Spleen (tissue), 11 donors: ENCODE data around the gene E2F3. TPM values are rescaled to one million over a fixed set of nuclear protein-coding genes. Genes with fewer than 3 reads are reported as not detected.

Experiments used
- DNase-seq: peaks from one replicate; pipeline ENCODE4 v3.0.0-alpha.2; 2020
- H3K27ac ChIP-seq, 8 donors: fragments of 200-600 bp; sonication (generic) in 7 of 8; 1 replicate in 4 of 8; 2 replicates in 4 of 8; pipeline versions ENCODE4 v1.5.0 to v1.8.0; 2016 to 2021; ENCODE audit warnings: inconsistent platforms in 4 of 8, mild to moderate bottlenecking in 4 of 8, moderate library complexity in 1 of 8
- H3K27me3 ChIP-seq, 7 donors: fragments of 200-600 bp; sonication (generic) in 6 of 7; replicated peaks in 1 of 7; 1 replicate in 4 of 7; 2 replicates in 3 of 7; pipeline versions ENCODE4 v1.5.0 to v1.8.0; 2016 to 2021; ENCODE audit warnings: inconsistent platforms in 3 of 7, mild to moderate bottlenecking in 1 of 7
- H3K36me3 ChIP-seq, 6 donors: fragments of 200-600 bp; sonication (generic) in 5 of 6; 1 replicate in 4 of 6; 2 replicates in 2 of 6; pipeline versions ENCODE4 v1.5.0 to v1.8.0; 2016 to 2021; ENCODE audit warnings: inconsistent platforms in 2 of 6
- H3K4me1 ChIP-seq, 6 donors: fragments of 200-600 bp; sonication (generic) in 5 of 6; 1 replicate in 3 of 6; 2 replicates in 3 of 6; pipeline versions ENCODE4 v1.5.0 to v1.8.0; 2016 to 2021; ENCODE audit warnings: inconsistent platforms in 3 of 6
- H3K4me3 ChIP-seq, 8 donors: fragments of 200-600 bp; sonication (generic) in 7 of 8; 1 replicate in 4 of 8; 2 replicates in 4 of 8; pipeline versions ENCODE4 v1.5.0 to v1.8.0; 2016 to 2021; ENCODE audit warnings: inconsistent platforms in 4 of 8, mild to moderate bottlenecking in 4 of 8, moderate library complexity in 2 of 8
- H3K9me3 ChIP-seq, 8 donors: fragments of 200-600 bp; sonication (generic) in 7 of 8; 1 replicate in 4 of 8; 2 replicates in 4 of 8; pipeline versions ENCODE4 v1.5.0 to v1.8.0; 2016 to 2021; ENCODE audit warnings: inconsistent platforms in 4 of 8
- POLR2A ChIP-seq, 3 donors: fragments of 450-650 bp; IDR thresholded peaks; one replicate each; pipeline ENCODE4 v1.5.1; 2017; ENCODE audit warnings: antibody characterized with exemption in 3 of 3, mild to moderate bottlenecking in 1 of 3
- POLR2AphosphoS5 ChIP-seq, 3 donors: sonication (generic); formaldehyde crosslinking; IDR thresholded peaks; one replicate each; pipeline ENCODE4 v1.5.1; 2017; ENCODE audit warnings: antibody characterized with exemption in 3 of 3
- WGBS, 5 donors: extraction: QIAGEN DNeasy Blood & Tissue Kit in 3 of 5; methylation state at CpG; one replicate each; pipeline versions ENCODE4 v1.1.5 to v1.1.7; 2013 to 2018; 5-methylcytosine and 5-hydroxymethylcytosine counted together
- intact Hi-C: fragments of 100-400 bp; cut with DNase I; formaldehyde crosslinking; loops from one replicate; pipeline ENCODE4 v1.15.0; 2023; ENCODE audit warnings: low total_unique reads
- polyA plus RNA-seq, 3 donors: library from polyadenylated mRNA; stranded (reverse); fragments of 200-250 nt; gene quantifications; one replicate each; pipeline ENCODE4 v1.2.1, GENCODE V29; 2013
- total RNA-seq, 7 donors: library from RNA; depleted of rRNA in 3 of 7; stranded (reverse); fragments of >200 nt in 3 of 7; fragmentation: NEBNext Ultra II Directional in 4 of 7; extraction: Animal tissue kit (Norgen Biotek cat#: 25700) in 4 of 7; gene quantifications; one replicate each; pipeline versions ENCODE4 v1.1.0 to v1.2.1, GENCODE V29; 2016 to 2021
- TF ChIP-seq, protein P1 (sequence below), 11 experiments: fragments of 200-600 bp in 7 of 11; fragments of 450-650 bp in 4 of 11; sonication (generic) in 4 of 11; IDR thresholded peaks in 8 of 11; conservative IDR thresholded peaks in 3 of 11; 1 replicate in 7 of 11; 2 replicates in 4 of 11; pipeline versions ENCODE4 v1.4.0 to v1.8.0; 2016 to 2021; ENCODE audit warnings: antibody characterized with exemption in 11 of 11, inconsistent platforms in 4 of 11, mild to moderate bottlenecking in 1 of 11
- donor health status: healthy with polysubstance abuse.
- donor health status: DM: no; HTN: no; CAD: no; lungs with moderate emphysema.
- donor health status: DM: no; HTN: no; CAD: no.
- donor health status: Bipolar disorder and iron deficiency.
- donor health status: healthy.
- donor health status: DM: no; HTN: no; CAD: no.
- donor health status: DM: yes; HTN: yes; CAD: no.

Gene E2F3
- total and polyA plus RNA-seq, 10 donors = 5.8 to 22.9 (median 14.8) TPM

DNA sequence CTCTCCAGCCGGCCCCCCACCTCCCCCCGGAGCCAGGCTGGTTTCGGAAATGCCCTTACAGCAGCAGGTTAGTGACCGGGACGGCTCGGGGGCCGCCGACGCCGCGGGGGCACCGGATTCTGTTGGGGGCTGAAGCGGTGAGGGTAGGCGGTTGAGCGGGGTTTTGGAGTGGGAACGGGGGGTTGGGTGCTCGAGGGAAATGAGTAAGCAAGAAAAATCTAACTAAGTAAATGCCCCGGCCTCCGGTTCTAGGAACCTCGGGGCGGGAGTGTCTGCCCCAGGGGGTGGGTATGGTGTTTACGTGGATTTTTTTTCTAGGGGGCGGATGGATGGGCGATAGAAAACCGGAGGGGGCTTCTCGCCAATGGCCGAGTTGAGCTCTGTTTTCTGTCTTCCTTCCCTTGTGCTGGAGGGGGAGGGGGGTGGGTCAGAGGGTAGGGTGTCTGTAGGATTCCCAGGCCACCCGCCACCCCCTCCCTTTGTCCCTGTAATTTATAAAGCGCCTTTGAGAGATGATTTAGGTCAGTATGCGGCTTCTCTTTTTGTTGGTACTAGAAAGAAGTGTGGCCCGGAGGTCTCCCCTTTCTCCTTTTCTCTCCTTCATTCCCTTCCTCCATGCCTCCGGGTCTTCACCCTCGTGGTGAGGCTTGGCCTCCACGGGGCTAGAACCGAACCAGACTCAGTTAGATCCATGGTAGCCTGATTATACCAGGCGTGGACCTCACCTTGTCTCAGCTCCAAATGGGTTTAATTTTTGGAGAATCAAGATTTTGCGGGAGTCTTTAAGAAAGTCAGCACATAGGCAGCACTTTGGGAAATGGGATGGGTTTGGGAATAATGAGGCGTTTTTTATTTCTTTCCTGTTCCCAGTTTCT, 2.3 kb downstream of the E2F3 start:
- Histone ChIP-seq H3K4me3 (peak overlapping the region; percentile 58 to 95 (median 84)), H3K27me3 (no peaks in the 10 kb centered on the region), H3K27ac (peak overlapping the region; percentile 67 to 98 (median 92)), H3K9me3 (no peaks in the 10 kb centered on the region), H3K4me1 (peaks cover 3 to 76% (median 46%) of the 10 kb centered on the region in 6 donors), H3K36me3 (peaks cover 0 to 10% (median 0%) of the 10 kb centered on the region in 6 donors)
- TF ChIP-seq, protein P1, sequence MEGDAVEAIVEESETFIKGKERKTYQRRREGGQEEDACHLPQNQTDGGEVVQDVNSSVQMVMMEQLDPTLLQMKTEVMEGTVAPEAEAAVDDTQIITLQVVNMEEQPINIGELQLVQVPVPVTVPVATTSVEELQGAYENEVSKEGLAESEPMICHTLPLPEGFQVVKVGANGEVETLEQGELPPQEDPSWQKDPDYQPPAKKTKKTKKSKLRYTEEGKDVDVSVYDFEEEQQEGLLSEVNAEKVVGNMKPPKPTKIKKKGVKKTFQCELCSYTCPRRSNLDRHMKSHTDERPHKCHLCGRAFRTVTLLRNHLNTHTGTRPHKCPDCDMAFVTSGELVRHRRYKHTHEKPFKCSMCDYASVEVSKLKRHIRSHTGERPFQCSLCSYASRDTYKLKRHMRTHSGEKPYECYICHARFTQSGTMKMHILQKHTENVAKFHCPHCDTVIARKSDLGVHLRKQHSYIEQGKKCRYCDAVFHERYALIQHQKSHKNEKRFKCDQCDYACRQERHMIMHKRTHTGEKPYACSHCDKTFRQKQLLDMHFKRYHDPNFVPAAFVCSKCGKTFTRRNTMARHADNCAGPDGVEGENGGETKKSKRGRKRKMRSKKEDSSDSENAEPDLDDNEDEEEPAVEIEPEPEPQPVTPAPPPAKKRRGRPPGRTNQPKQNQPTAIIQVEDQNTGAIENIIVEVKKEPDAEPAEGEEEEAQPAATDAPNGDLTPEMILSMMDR (IDR thresholded peaks at IDR 0.05 in 8 of 11, conservative IDR thresholded peaks at IDR 0.05 in 3 of 11) = peak in 2 of 11 experiments; percentile 5 to 12
- no peak for TF ChIP-seq POLR2A (IDR thresholded peaks at IDR 0.05)
- WGBS, 5 donors = 0 to 2% (median 1%) methylated on average over 36 to 38 of the region's 38 CpGs
- intact Hi-C loops = loop anchor here (5.0 to 10.0 kb wide), 2 partner anchors 109 to 123 kb away; no protein-coding TSS in a partner anchor
- no peak for DNase-seq

DNA sequence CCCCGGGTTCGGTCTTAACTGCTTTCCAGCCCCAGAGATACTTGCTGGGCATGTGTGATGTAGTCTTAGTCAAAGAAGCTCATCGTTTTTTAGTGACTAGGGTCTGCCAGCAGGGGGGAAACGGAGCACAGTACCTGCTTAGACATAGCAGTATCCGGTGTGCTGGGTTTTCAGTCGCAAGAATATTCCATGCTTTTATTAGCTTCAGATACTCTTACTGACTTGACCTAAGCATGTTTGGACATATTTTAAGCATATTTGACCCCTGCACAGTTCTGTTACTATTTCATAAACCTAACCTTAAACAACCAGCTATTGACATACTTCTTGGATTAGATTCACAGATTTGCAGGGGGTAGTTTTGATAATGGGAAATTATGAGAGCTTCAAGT, 3.0 kb downstream of the E2F3 start:
- intact Hi-C loops = loop anchor here (5.0 to 10.0 kb wide), 2 partner anchors 110 to 123 kb away; no protein-coding TSS in a partner anchor

DNA sequence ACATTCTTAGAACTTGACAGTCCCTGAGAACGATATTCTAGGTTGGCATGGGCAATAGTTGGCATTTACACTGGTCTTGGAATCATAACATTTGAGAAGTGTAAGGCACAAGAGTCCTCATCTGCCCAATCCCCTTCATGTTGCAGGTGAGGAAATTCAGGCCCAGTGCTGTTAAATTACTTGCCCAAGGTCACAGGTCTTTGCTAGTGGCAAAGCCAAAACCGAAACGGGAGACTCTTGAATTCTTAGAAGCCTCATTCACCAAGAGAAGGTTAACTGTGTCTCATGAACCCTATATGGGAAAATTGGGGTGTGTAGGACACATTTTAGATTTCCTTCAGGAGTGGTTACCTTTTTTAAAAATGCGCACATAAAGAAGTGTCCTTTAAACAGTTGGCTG, 7.2 kb downstream of the E2F3 start:
- WGBS, 5 donors = 87 to 92% (median 87%) methylated on average over 4 of the region's 4 CpGs
- intact Hi-C loops = loop anchor here (10.0 kb wide), 1 partner anchor 114 kb away; no protein-coding TSS in a partner anchor

More for the DNA sequence above, 3.0 kb downstream of the E2F3 start:
- peak; percentile 78 for DNase-seq
- peak overlapping the region; percentile 67 to 98 (median 92) for H3K27ac ChIP-seq
- peak overlapping the region; percentile 58 to 95 (median 84) for H3K4me3 ChIP-seq
- peaks cover 0 to 10% (median 0%) of the 10 kb centered on the region in 6 donors for H3K36me3 ChIP-seq
- peaks cover 9 to 82% (median 53%) of the 10 kb centered on the region in 6 donors for H3K4me1 ChIP-seq
- TF ChIP-seq POLR2A (IDR thresholded peaks at IDR 0.05) (no peak), POLR2AphosphoS5 (IDR thresholded peaks at IDR 0.05) (no peak)
- TF ChIP-seq, protein P1 (IDR thresholded peaks at IDR 0.05 in 8 of 11, conservative IDR thresholded peaks at IDR 0.05 in 3 of 11) = peak in 9 of 11 experiments; percentile 31 to 72 (median 60)
- WGBS, 5 donors = 0 to 2% (median 1%) methylated on average over 6 of the region's 6 CpGs
- no peaks in the 10 kb centered on the region for H3K27me3 ChIP-seq
- H3K9me3 ChIP-seq = no peaks in the 10 kb centered on the region

More for the DNA sequence above, 7.2 kb downstream of the E2F3 start:
- Histone ChIP-seq H3K9me3 (no peaks in the 10 kb centered on the region), H3K4me3 (no peak overlapping the region), H3K27me3 (no peaks in the 10 kb centered on the region), H3K4me1 (peaks cover 13 to 93% (median 63%) of the 10 kb centered on the region in 6 donors), H3K36me3 (peaks cover 0 to 26% (median 0%) of the 10 kb centered on the region in 6 donors), H3K27ac (peak overlapping the region in 7 of 8 donors; percentile 10 to 77 (median 69))
- TF ChIP-seq, protein P1 (IDR thresholded peaks at IDR 0.05 in 8 of 11, conservative IDR thresholded peaks at IDR 0.05 in 3 of 11) = no peak
- TF ChIP-seq POLR2A (IDR thresholded peaks at IDR 0.05) (no peak), POLR2AphosphoS5 (IDR thresholded peaks at IDR 0.05) (no peak)
- DNase-seq = no peak
